Measurements from ENCODE around the gene UBP1. TPM values are rescaled to one million over a fixed set of nuclear protein-coding genes. Genes with fewer than 3 reads are reported as not detected.

UBP1 gene
- total RNA-seq, 1 donor from 2014 or later = 74.1 TPM

Small RNAs within 50 kb of the gene (small RNA-seq; reads per million reads assigned to genes)
- not detected for gene RNU7-110P

Other genes starting within 250 kb of the UBP1 start
- 3.1 and 3.7 TPM in 2 replicates for gene SUSD5, start 221.6 kb downstream of the UBP1 start, total RNA-seq (ENCODE audit: low replicate concordance)
- 13.8 and 18.2 TPM in 2 replicates for gene FBXL2, start 163.0 kb downstream of the UBP1 start, total RNA-seq (ENCODE audit: low replicate concordance)